Spleen (tissue), 11 donors: Measurements from ENCODE around the gene IGSF22. TPM values are rescaled to one million over a fixed set of nuclear protein-coding genes. Genes with fewer than 3 reads are reported as not detected.

ENCODE experiments used
- DNase-seq: peaks from one replicate; pipeline ENCODE4 v3.0.0-alpha.2; 2020
- H3K27ac ChIP-seq, 8 donors: fragments of 200-600 bp; sonication (generic) in 7 of 8; 1 replicate in 4 of 8; 2 replicates in 4 of 8; pipeline versions ENCODE4 v1.5.0 to v1.8.0; 2016 to 2021; ENCODE audit warnings: inconsistent platforms in 4 of 8, mild to moderate bottlenecking in 4 of 8, moderate library complexity in 1 of 8
- H3K27me3 ChIP-seq, 7 donors: fragments of 200-600 bp; sonication (generic) in 6 of 7; replicated peaks in 1 of 7; 1 replicate in 4 of 7; 2 replicates in 3 of 7; pipeline versions ENCODE4 v1.5.0 to v1.8.0; 2016 to 2021; ENCODE audit warnings: inconsistent platforms in 3 of 7, mild to moderate bottlenecking in 1 of 7
- H3K36me3 ChIP-seq, 6 donors: fragments of 200-600 bp; sonication (generic) in 5 of 6; 1 replicate in 4 of 6; 2 replicates in 2 of 6; pipeline versions ENCODE4 v1.5.0 to v1.8.0; 2016 to 2021; ENCODE audit warnings: inconsistent platforms in 2 of 6
- H3K4me1 ChIP-seq, 6 donors: fragments of 200-600 bp; sonication (generic) in 5 of 6; 1 replicate in 3 of 6; 2 replicates in 3 of 6; pipeline versions ENCODE4 v1.5.0 to v1.8.0; 2016 to 2021; ENCODE audit warnings: inconsistent platforms in 3 of 6
- H3K4me3 ChIP-seq, 8 donors: fragments of 200-600 bp; sonication (generic) in 7 of 8; 1 replicate in 4 of 8; 2 replicates in 4 of 8; pipeline versions ENCODE4 v1.5.0 to v1.8.0; 2016 to 2021; ENCODE audit warnings: inconsistent platforms in 4 of 8, mild to moderate bottlenecking in 4 of 8, moderate library complexity in 2 of 8
- H3K9me3 ChIP-seq, 8 donors: fragments of 200-600 bp; sonication (generic) in 7 of 8; 1 replicate in 4 of 8; 2 replicates in 4 of 8; pipeline versions ENCODE4 v1.5.0 to v1.8.0; 2016 to 2021; ENCODE audit warnings: inconsistent platforms in 4 of 8
- POLR2A ChIP-seq, 3 donors: fragments of 450-650 bp; IDR thresholded peaks; one replicate each; pipeline ENCODE4 v1.5.1; 2017; ENCODE audit warnings: antibody characterized with exemption in 3 of 3, mild to moderate bottlenecking in 1 of 3
- POLR2AphosphoS5 ChIP-seq, 3 donors: sonication (generic); formaldehyde crosslinking; IDR thresholded peaks; one replicate each; pipeline ENCODE4 v1.5.1; 2017; ENCODE audit warnings: antibody characterized with exemption in 3 of 3
- WGBS, 5 donors: extraction: QIAGEN DNeasy Blood & Tissue Kit in 3 of 5; methylation state at CpG; one replicate each; pipeline versions ENCODE4 v1.1.5 to v1.1.7; 2013 to 2018; 5-methylcytosine and 5-hydroxymethylcytosine counted together
- intact Hi-C: fragments of 100-400 bp; cut with DNase I; formaldehyde crosslinking; loops from one replicate; pipeline ENCODE4 v1.15.0; 2023; ENCODE audit warnings: low total_unique reads
- polyA plus RNA-seq, 3 donors: library from polyadenylated mRNA; stranded (reverse); fragments of 200-250 nt; gene quantifications; one replicate each; pipeline ENCODE4 v1.2.1, GENCODE V29; 2013
- total RNA-seq, 7 donors: library from RNA; depleted of rRNA in 3 of 7; stranded (reverse); fragments of >200 nt in 3 of 7; fragmentation: NEBNext Ultra II Directional in 4 of 7; extraction: Animal tissue kit (Norgen Biotek cat#: 25700) in 4 of 7; gene quantifications; one replicate each; pipeline versions ENCODE4 v1.1.0 to v1.2.1, GENCODE V29; 2016 to 2021
- TF ChIP-seq, protein P1 (sequence below), 11 experiments: fragments of 200-600 bp in 7 of 11; fragments of 450-650 bp in 4 of 11; sonication (generic) in 4 of 11; IDR thresholded peaks in 8 of 11; conservative IDR thresholded peaks in 3 of 11; 1 replicate in 7 of 11; 2 replicates in 4 of 11; pipeline versions ENCODE4 v1.4.0 to v1.8.0; 2016 to 2021; ENCODE audit warnings: antibody characterized with exemption in 11 of 11, inconsistent platforms in 4 of 11, mild to moderate bottlenecking in 1 of 11
- donor health status: healthy with polysubstance abuse.
- donor health status: DM: no; HTN: no; CAD: no; lungs with moderate emphysema.
- donor health status: DM: no; HTN: no; CAD: no.
- donor health status: Bipolar disorder and iron deficiency.
- donor health status: healthy.
- donor health status: DM: no; HTN: no; CAD: no.
- donor health status: DM: yes; HTN: yes; CAD: no.

Gene IGSF22
- total and polyA plus RNA-seq, 10 donors, result 0.12 to 3.2 (median 0.58) TPM; not detected in 2

DNA sequence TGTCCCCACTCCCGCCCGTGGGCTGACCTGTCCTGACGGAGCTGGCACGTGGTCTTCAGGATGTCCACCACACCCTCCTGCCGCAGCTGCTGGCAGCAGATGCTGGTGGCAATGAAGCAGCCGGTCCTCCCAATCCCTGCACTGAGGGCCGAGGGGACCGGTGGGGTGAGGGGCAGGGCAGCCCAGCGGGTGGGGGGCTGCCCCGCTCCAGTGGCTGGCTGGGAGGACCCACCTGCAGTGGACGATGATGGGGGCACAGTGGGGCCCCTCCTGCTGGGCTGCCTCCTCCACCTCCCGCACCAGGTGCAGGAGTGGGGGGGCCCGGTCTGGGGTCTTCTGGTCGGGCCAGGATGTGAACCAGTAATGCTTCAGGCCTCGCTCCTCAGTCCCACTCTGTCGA is 3.4 kb upstream of the IGSF22 start:
- Histone ChIP-seq H3K36me3 (no peaks in the 10 kb centered on the region), H3K27me3 (no peaks in the 10 kb centered on the region), H3K4me3 (no peak overlapping the region), H3K9me3 (no peaks in the 10 kb centered on the region), H3K4me1 (peaks cover 0 to 19% (median 14%) of the 10 kb centered on the region in 6 donors), H3K27ac (no peak overlapping the region)
- intact Hi-C loops, result no loop called here
- WGBS, 5 donors, result 90 to 94% (median 92%) methylated on average over 15 to 16 of the region's 16 CpGs
- TF ChIP-seq POLR2AphosphoS5 (IDR thresholded peaks at IDR 0.05) (no peak), POLR2A (IDR thresholded peaks at IDR 0.05) (no peak)
- TF ChIP-seq, protein P1, sequence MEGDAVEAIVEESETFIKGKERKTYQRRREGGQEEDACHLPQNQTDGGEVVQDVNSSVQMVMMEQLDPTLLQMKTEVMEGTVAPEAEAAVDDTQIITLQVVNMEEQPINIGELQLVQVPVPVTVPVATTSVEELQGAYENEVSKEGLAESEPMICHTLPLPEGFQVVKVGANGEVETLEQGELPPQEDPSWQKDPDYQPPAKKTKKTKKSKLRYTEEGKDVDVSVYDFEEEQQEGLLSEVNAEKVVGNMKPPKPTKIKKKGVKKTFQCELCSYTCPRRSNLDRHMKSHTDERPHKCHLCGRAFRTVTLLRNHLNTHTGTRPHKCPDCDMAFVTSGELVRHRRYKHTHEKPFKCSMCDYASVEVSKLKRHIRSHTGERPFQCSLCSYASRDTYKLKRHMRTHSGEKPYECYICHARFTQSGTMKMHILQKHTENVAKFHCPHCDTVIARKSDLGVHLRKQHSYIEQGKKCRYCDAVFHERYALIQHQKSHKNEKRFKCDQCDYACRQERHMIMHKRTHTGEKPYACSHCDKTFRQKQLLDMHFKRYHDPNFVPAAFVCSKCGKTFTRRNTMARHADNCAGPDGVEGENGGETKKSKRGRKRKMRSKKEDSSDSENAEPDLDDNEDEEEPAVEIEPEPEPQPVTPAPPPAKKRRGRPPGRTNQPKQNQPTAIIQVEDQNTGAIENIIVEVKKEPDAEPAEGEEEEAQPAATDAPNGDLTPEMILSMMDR (IDR thresholded peaks at IDR 0.05 in 8 of 11, conservative IDR thresholded peaks at IDR 0.05 in 3 of 11), result no peak
- DNase-seq, result no peak

DNA sequence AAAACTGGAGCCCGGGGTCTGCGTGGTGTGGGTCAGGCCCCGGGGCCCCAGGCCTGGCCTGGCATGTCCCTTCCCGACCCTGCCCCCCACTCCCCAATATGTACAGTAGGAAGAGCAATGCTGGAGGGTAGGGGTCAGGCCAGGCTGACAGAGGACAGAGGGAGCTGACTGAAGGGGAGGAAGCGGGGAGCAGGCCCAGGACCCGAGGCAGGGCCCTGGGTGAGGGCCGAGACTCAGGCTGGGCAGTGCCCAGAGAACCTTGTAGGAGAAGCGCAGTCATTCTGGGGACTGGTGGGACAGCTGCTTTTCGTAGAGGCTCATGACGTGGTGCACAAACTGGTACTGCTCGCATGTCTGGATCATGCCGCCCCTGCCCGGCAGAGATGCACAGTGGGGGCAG is 2.7 kb upstream of the IGSF22 start:
- H3K27me3 ChIP-seq, result no peaks in the 10 kb centered on the region
- TF ChIP-seq POLR2AphosphoS5 (IDR thresholded peaks at IDR 0.05), result no peak
- TF ChIP-seq, protein P1 (IDR thresholded peaks at IDR 0.05 in 8 of 11, conservative IDR thresholded peaks at IDR 0.05 in 3 of 11), result no peak
- TF ChIP-seq POLR2A (IDR thresholded peaks at IDR 0.05), result no peak
- no peaks in the 10 kb centered on the region for H3K9me3 ChIP-seq
- H3K36me3 ChIP-seq, result no peaks in the 10 kb centered on the region
- H3K4me1 ChIP-seq, result peaks cover 0 to 19% (median 14%) of the 10 kb centered on the region in 6 donors
- no peak overlapping the region for H3K27ac ChIP-seq
- no peak overlapping the region for H3K4me3 ChIP-seq
- WGBS, 5 donors, result 85 to 96% (median 90%) methylated on average over 11 to 13 of the region's 13 CpGs
- intact Hi-C loops, result no loop called here
- DNase-seq, result no peak

DNA sequence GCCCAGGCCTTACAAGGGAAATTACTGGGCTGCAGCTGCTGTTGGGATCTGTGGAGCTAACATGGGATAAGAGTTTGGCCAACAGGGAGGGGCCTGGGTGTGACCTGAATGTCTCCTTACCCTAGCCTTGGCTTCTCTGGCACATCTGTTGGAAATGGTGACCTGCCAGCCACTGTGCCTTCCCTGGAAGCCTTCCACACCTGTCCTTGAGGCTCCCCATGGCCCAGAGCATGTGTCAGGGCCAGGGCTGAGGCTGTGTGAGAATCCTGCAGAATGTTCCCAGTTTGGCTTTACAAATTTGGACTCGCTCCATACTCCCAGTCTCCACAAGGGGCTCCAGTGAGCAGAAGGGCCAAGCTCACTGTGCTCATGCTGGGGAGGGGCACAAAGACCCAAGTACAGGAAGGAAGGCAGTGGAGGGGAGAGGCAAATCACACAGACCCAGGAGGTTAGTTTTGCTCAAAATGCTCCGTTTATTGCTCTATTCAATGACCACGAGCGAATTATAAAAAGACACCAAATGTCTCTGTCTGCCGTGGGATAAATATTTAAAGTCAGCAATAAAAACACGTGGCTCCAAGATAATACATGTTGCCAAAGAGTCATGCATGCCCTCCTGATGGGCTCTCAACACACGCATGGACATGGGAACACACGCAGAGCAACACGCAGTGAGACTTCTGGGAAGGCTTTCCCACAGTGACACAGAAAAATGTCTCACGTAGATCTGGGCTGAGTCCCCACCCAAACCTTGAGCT is 1.7 kb upstream of the IGSF22 start:
- no peak for DNase-seq
- Histone ChIP-seq H3K4me1 (peaks cover 0 to 19% (median 14%) of the 10 kb centered on the region in 6 donors), H3K4me3 (peak overlapping the region in 1 of 8 donors; percentile 13), H3K9me3 (no peaks in the 10 kb centered on the region), H3K27ac (no peak overlapping the region), H3K27me3 (no peaks in the 10 kb centered on the region), H3K36me3 (no peaks in the 10 kb centered on the region)
- TF ChIP-seq POLR2A (IDR thresholded peaks at IDR 0.05), result no peak
- TF ChIP-seq, protein P1 (IDR thresholded peaks at IDR 0.05 in 8 of 11, conservative IDR thresholded peaks at IDR 0.05 in 3 of 11), result peak; percentile 32 to 77 (median 60)
- intact Hi-C loops, result no loop called here
- 43 to 48% (median 46%) methylated on average over 10 of the region's 10 CpGs for WGBS, 5 donors

DNA sequence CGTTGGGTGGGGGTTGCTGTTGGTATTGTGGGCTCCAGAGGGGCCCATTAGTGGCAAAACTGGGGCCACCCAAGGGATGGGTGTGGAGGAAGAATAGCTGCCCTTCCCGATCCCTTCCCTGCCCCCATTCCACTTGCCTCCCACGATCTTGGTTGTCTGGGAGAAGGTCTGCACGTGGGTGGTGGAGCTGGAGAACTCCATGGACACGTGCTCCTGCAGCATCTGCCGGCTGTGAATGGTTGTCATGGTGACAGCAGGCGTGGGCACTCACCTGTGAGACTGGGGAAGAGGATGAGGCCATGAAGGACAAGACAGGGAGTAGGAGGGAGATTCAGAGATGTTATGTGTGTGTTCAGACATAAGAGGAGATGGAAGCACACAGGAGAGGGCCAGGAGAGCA is 2.0 kb downstream of the IGSF22 start:
- 54 to 79% (median 75%) methylated on average over 7 of the region's 7 CpGs for WGBS, 5 donors

More for the DNA sequence above, 2.0 kb downstream of the IGSF22 start:
- no peak for DNase-seq
- peaks cover 0 to 11% (median 0%) of the 10 kb centered on the region in 7 donors for H3K27me3 ChIP-seq
- no peaks in the 10 kb centered on the region for H3K9me3 ChIP-seq
- peaks cover 4 to 30% (median 24%) of the 10 kb centered on the region in 6 donors for H3K4me1 ChIP-seq
- H3K36me3 ChIP-seq, result no peaks in the 10 kb centered on the region
- intact Hi-C loops, result no loop called here
- H3K27ac ChIP-seq, result no peak overlapping the region
- H3K4me3 ChIP-seq, result no peak overlapping the region
- TF ChIP-seq POLR2AphosphoS5 (IDR thresholded peaks at IDR 0.05), result no peak
- TF ChIP-seq POLR2A (IDR thresholded peaks at IDR 0.05), result no peak
- TF ChIP-seq, protein P1 (IDR thresholded peaks at IDR 0.05 in 8 of 11, conservative IDR thresholded peaks at IDR 0.05 in 3 of 11), result no peak
